H54 (cell line): Measurements from ENCODE around the gene CKS1B.
"Not testable (repeated sequence)": the region's sequence is repeated elsewhere in the genome, so short reads cannot be mapped to it uniquely, and the experiment has no call there.

Experiments
- DNase-seq: peaks from one replicate; pipeline ENCODE4 v3.0.0; 2011; ENCODE audit warnings: low spot score, mixed read lengths; ENCODE audit not compliant: insufficient read length
- FAIRE-seq: peaks from 3 replicates; lab custom pipeline; 2011; peaks lifted over from hg19 to GRCh38; lab: Jason Lieb, UNC
- POLR2A ChIP-seq: IDR thresholded peaks from 2 replicates; pipeline ENCODE4 v1.6.1; 2011; ENCODE audit warnings: low read depth, mild to moderate bottlenecking, low read length

The CKS1B gene

DNA sequence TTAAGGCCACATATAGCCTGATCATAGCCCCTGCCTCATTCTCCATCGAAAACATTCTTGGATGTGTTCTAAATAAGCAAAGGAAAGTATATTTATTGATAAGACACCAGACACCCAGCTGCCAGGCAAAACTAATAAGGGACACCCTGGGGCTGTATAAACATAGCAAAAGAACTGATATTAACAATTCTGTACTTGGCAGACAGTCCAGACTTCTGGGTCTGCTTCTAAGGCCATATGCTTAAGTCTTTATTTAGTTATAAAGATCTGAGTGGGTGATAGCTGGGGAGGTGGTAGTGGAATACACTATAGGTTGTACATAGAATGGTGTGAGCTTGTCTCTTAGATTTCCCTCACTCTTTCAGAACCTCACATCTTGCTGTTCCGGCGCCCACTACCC lies 3.9 kb downstream of the CKS1B start:
- DNase-seq = no peak
- no peak for FAIRE-seq
- no peak for TF ChIP-seq POLR2A

DNA sequence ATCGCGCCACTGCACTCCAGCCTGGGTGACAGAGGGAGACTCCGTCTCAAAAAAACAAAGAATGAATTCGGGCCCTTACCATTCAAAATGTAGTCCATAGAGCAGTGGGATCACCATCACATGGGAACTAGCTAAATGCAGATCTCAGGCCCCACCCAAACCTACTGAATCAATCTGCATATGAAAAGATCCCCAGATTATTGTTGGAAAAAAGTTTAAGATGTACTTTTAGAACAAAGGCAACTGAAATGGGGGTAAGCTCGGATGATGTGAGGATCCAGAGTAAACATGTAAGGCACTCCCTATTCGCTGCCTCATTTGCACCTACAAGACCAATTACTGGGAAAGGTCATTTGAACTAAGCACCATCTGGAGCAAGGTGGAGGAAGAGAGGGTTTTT lies 7.9 kb downstream of the CKS1B start:
- FAIRE-seq (no peak), DNase-seq (no peak)

GRCh38 chr1:154982897-154983648 lies 8.6 kb downstream of the CKS1B start, which contains the start of gene FLAD1:
Gene FLAD1 (plus strand): TSS chr1:154983344. CDS start chr1:154983695, 351 bp downstream.
- peak; percentile 92 for DNase-seq
- FAIRE-seq = no peak
- TF ChIP-seq POLR2A = peak; percentile 17; the same call in 1 of the 2 replicates

More for the DNA sequence above, 7.9 kb downstream of the CKS1B start:
- no peak for TF ChIP-seq POLR2A

GRCh38 chr1:154983776-154984466 lies 9.4 kb downstream of the CKS1B start:
- FAIRE-seq = no peak

DNA sequence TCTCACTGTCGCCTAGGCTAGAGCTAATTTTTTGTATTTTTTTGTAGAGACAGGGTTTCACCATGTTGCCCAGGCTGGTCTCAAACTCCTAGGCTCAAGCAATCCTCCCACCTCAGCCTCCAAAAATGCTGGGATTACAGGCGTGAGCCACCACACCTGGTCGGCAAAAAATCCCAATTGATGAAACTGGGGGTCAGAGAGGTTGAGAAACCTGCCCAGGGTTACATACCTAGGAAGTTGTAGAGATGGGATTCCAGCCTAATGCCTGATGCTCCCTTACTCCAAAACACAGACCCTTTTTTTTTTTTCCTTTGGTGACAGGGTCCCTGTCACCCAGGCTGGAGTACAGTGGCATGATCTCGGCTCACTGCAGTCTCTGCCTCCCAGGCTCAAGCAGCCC lies 12.3 kb downstream of the CKS1B start:
- not testable (repeated sequence) for FAIRE-seq

More at GRCh38 chr1:154983776-154984466, 9.4 kb downstream of the CKS1B start:
- no peak for TF ChIP-seq POLR2A
- DNase-seq = no peak

GRCh38 chr1:154987326-154987725 lies 12.8 kb downstream of the CKS1B start:
- FAIRE-seq (no peak), DNase-seq (no peak)
- no peak for TF ChIP-seq POLR2A

More for the DNA sequence above, 12.3 kb downstream of the CKS1B start:
- DNase-seq = not testable (repeated sequence)

GRCh38 chr1:154988058-154988954 lies 13.8 kb downstream of the CKS1B start:
- FAIRE-seq (no peak), DNase-seq (no peak)
- TF ChIP-seq POLR2A = no peak

DNA sequence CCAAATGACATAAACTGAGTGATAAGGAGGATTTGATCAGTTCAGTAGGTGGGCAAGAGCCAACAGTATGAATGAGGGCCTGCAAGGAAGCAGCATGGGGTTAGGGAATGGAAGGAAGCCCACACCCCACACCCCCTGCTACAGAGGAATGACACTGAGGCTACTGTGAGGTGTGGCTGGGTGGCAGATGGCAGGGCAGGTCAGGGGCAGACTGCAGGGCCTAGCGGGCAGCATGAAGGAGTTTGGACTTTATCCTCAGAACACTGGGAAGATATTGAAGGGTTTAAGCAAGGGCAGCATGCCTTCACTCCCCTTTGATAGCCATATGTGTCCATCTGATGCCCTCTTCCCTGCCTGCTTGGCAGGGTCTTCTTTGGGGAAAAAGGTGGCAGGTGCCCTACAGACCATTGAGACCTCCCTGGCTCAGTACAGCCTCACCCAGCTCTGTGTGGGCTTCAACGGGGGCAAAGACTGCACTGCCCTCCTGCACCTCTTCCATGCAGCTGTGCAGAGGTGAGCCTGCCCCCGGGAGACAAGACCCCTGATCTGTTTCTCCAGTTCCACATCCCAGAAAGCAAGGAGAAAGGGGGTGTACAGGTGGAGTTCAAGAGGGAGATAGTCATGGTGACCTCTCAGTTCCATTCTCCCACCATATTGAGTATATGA lies 14.8 kb downstream of the CKS1B start:
- no peak for TF ChIP-seq POLR2A
- no peak for DNase-seq
- no peak for FAIRE-seq

- no peak for FAIRE-seq
- no peak for TF ChIP-seq POLR2A
- no peak for DNase-seq
These were observed 15.8 kb downstream of the CKS1B start for GRCh38 chr1:154990276-154990675.

DNA sequence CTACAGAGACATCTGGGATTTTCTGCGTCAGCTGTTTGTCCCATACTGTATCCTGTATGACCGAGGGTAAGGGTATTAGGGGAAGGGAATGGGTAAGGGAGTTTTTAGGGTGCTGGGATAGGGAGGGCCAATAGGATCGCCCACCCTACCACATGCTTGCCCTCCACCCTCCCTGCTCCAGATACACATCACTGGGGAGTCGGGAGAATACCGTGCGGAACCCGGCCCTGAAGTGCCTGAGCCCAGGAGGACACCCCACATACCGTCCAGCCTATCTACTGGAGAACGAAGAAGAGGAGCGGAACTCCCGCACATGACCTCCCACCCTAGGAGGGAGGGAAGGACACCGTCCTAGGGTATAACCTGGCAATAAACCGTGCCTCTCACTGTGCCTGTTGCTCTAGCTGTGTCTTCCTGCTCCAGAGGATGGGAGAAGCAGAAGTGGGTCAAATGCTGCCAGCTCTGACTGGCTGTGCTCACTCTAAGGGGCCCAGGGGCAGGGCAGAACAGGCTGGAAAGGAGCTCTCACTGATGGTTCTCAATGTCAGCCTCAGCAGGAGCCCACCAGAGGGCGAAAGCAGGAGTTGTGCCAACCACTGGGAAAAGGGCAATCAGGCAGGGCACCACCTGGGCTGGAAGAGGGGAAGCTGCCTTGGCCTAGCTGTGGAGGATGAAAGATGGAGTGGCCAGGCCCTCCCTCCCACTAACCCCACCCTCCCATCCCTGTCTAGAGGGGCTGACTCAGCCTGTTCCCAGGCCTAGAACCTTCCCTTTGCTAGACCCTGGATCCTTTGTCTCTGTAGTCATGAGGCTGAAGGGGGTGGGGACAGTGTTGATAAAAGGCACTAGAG lies 18.5 kb downstream of the CKS1B start:
- TF ChIP-seq POLR2A = no peak
- FAIRE-seq (no peak), DNase-seq (no peak)

DNA sequence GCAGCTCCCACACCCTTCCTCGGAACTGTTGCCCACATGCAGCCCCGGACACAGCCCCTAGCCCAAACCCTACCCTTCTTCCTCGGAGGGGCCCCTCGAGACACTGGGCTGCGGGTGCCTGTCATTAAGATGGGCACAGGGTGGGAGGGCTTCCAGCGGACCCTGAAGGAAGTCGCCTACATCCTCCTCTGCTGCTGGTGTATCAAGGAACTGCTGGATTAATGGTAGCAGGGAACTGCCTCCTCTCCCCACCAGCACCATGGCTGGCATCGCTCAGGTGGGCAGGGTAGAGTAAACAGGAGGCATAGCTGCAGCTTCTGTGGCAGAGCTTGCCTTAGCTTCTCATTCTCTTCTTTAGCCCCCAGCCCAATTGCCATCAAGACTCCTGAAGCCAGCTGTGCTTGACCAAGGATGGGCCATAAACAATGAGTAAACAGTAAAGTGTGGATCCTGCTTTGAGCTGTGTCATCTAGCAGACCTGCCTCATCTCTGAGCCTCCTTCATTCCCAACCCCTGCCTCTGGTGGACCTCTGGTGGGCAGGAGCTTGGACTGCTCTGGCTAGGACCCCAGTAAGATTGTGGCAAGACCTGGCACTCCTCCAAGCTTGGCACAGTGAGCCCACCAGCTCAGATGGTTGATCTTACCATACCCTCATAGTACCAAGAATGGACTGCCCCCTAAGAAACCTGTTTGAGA lies 19.2 kb downstream of the CKS1B start, which contains the start of gene LENEP:
TSS of gene LENEP (plus strand) at position 15 of the 697 bp plus-strand sequence. CDS start at position 37, 22 bp downstream.
- no peak for TF ChIP-seq POLR2A
- DNase-seq (no peak), FAIRE-seq (no peak)

DNA sequence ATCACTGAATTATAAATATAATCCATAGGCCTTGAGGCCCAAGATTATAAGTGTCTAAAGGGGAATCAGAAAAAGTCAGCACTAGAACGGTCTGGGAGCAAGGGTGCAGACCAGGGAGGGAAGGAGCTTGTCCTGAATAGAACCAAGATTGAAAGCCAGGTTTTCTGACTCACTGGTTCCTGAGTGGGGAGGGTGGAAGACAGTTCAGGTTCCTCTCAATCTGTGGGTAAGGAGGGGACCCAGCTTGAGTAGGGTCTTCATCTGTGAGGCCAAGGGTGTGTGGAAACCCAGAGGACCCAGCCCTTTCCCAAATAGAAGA lies 19.7 kb downstream of the CKS1B start:
- FAIRE-seq (no peak), DNase-seq (no peak)
- no peak for TF ChIP-seq POLR2A

DNA sequence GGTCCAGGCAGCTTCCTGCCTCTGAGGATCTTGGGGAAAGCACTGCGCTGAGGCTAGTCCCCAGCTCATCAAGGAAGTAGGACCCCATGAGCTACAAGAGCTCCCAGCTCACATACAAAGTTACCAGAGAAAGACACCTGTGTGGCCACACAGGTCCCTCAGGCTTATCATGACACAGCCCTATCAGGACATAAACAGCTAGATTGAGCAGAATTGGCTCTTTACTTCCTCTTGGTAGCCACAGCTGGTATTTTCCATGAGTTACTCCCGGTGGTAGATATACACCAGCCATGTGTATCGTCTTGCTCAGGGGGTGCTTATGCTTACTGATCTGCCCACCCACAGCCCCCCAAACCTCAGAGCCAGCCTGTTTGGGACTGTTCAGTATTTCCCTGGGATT lies 20.1 kb downstream of the CKS1B start:
- no peak for FAIRE-seq
- no peak for TF ChIP-seq POLR2A
- DNase-seq = no peak

DNA sequence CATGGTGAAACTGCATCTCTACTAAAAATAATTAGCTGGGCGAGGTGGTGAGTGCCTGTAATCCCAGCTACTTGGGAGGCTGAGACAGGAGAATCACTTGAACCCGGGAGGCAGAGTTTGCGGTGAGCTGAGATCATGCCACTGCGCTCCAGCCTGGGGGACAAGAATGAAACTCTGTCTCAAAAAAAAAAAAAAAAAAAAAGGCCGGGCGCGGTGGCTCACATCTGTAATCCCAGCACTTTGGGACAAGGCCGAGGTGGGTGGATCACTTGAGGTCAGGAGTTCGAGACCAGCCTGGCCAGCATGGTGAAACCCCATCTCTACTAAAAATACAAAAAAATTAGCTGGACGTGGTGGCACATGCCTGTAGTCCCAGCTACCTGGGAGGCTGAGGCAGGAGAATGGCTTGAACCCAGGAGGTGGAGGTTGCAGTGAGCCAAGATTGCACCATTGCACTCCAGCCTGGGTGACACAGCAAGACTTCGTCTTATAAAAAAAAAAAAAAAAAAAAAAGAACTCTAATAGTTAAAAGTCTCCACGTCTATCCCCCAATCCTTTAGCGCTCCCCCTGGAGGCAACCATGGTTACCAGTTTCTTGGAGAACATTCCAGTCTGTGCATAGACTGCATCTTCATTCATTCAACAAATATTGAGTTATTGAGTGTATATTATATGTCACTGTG lies 21.0 kb downstream of the CKS1B start:
- not testable (repeated sequence) for DNase-seq, FAIRE-seq
